HG02981 (cell line): ENCODE results near the gene FYB1.

ENCODE experiments used
- ATAC-seq: cut with Tn5 transposase; IDR thresholded peaks from one replicate; pipeline ENCODE4 v1.9.1; 2021; ENCODE audit warnings: mild to moderate bottlenecking, moderate library complexity; ENCODE audit not compliant: unreplicated experiment

The FYB1 gene

GRCh38 chr5:39131210-39132127 is 87.9 kb downstream of the FYB1 start:
- ATAC-seq = no peak

GRCh38 chr5:39130716-39131115 is 88.6 kb downstream of the FYB1 start:
- no peak for ATAC-seq

- ATAC-seq = no peak
These were observed 97.4 kb downstream of the FYB1 start for GRCh38 chr5:39121922-39122321.

DNA sequence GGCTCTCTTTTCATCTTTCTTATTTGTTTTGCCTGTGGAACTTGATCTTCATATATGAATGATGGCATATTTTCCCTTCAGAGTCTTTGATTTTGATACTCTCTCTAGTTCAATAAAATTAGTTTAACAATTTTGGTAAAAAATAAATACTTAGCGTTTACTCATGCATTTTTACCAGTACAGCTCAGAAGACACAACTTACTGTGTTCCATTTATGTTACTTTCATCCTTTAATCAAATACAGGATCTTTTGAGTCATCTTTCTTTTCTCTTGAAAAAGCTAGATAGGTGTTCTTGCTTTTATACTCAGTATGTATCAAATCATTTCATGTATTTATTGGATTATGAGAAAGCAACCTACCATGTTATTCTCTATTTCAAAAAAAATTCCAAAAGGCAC is 98.0 kb downstream of the FYB1 start:
- no peak for ATAC-seq

DNA sequence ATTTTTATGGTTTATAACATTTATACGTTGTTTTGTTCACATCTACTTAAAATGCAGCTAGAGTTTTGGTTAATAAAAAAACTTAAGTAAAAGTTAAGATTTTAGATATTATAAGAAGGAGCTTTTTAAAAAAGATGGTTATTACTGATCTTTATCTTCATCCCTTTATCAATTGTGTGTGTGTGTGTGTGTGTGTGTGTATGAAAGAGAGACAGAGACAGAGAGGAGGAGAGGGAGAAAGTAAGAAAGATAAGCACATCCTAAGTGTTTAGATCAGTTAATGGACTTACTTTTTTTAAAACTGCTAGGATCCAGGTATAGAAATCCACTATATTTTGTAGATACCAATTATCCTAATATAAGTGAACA is 99.3 kb downstream of the FYB1 start:
- ATAC-seq = no peak

DNA sequence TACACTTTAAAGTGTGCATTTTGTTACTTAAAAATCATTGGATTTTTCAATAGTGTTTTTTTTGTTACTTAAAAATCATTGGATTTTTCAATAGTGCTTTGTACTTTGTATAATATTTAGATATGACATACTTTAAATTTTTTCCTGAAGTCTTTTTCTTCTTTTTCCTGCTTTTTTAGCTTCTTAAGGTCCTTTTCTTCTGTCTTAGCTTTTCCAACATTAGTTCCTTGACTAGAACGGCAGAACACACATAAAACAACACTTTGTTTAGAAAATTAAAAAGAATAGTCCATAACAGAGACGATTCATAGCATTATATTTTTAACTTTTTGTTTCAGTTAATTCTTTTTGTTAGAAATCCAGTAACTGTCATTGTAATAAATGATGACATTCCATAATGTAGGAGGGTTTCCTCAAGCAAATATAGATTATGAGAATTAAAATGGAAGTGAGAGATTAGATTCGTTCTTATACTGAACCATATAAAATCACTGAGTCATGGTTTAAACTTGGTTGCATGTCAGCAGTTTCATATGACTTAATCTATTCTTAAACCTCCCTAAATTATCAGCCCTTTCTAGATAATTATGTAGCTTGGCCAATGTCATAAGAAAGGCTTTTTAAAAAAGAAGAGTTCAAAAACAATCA is 99.8 kb downstream of the FYB1 start:
- ATAC-seq = no peak

DNA sequence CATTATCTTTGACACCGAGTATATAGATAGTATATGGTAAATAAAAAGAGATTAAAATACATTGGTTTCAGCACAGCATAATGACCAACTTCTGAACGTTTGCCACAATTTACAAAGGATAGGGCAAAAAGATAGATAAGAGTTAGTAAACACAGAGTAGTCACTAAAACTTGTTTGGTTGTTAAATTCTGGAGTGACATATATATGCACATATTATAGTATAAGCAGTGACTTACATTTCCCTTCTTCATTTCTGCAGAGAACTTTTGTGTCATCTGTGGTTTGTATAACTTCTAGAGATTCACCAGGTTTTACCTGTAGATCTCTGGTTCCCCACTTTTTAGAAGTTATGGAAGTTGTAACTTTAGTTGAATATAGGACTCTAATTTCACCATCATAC is 100.7 kb downstream of the FYB1 start:
- ATAC-seq = no peak

GRCh38 chr5:39117401-39117800 is 102.0 kb downstream of the FYB1 start:
- ATAC-seq = no peak

- ATAC-seq = no peak
These were observed 102.8 kb downstream of the FYB1 start for GRCh38 chr5:39116344-39117170.

DNA sequence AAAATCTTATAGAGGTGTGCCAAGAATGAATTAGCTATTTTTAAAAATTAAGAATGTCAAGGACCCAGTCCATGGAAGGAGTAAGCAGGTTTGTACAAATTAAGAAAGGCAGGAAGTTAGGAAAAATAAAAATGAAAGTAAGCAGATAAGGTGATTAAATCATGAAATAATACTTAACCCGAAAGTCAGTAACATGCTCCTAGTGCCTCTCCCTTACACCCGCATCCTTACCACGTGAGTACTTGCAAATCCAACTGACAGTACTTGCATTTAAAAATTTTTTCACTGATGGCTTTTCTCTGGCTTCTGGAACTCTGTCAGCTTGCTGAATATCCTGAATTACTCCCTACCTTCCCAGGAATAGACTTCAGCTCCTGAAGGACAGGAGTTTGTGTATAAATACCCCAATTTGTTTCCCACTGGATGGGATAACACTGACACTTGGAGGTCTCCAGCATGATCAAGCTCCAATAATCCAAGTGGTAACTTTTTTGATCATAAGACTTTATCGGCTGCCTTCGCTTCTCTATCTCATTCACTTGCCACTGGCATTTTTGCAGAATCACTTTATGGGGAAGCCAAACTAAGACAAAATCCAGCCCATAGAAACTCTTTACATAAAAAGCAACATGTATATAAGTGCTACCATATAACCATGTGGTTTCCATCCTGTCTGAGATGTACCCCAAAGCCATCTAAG is 103.6 kb downstream of the FYB1 start:
- ATAC-seq = no peak

GRCh38 chr5:39114155-39114554 is 105.2 kb downstream of the FYB1 start:
- ATAC-seq = no peak

DNA sequence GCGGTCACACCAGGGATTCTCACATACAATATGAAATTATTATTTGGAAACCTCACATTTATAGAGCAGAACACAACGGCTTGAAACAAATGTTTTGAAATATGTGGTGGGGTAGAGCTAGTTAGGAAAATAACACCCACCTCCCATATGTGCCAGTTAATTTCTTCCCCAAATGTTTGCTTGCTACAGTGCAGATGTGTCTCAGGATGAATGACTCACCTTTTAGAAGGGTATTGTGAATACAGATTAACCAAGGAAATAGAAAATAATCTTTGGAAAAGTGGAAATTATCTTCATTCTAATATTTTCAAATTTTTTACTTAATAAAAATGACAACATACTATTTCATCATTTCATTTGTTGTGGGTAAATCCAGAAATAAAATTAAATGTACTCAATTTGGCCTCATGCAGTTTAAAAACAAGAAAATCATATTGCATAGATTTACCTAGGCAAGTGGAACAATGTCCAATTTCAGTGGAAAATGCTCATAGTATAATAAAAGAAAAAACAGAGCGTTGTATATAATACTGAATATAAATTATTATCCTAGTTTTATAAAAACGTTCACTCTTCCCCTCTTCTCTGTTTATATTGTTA is 105.9 kb downstream of the FYB1 start:
- ATAC-seq = no peak

DNA sequence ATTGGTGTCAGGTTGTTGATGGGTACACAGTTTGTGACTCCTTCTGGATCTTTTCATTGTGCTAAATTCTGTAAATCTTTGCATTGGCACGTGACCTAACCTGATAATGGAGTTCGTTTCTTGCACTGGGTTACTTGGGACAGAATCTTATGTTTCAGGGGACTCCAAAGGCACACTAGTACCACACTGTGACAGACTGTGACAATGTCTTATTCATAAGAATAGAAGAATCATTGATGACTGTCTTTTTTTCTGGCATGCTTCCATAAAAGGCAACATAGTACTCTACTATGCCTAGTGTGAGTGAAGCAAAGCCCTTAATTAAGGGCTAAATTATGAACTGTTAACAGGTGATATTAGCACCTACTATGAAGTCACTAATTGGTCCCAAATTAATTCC is 109.8 kb downstream of the FYB1 start:
- no peak for ATAC-seq

DNA sequence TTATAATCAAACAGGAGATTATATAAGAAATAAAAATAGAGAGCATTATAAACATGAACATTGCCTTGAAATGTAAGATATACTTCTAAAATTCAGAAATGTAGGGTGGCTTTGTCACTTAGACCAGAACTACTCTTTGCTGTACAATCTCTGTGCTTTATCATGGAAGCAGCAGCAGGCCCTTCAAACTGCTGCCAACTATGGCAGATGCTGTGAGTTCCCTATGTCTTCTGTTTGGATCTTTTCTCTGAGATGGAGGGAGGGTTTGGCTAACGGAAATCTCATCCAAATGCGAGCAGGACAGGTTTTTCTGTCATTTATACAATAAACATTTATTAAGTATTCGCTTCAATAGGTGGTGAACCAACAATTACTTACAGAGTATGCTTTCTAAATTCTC is 110.4 kb downstream of the FYB1 start:
- ATAC-seq = no peak

GRCh38 chr5:39107350-39107749 is 112.0 kb downstream of the FYB1 start:
- no peak for ATAC-seq

DNA sequence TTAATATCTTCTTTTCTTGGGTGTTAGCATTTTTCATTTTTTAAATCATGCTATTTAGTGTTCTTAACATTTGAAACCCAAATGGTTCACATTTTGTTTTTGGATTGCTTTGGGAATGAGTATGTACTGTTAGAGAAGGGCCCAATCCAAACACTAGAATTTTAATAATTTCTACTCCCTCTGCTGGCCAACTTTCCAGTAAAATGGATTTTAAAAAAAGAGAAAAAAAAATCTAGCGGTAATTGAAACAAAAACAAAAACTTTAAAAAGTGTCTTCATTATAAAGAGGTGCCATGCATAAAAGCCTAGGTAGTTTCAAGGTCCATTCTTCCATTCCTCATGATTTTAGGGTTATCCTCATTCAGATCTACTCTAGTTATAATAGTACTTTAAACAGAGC is 113.0 kb downstream of the FYB1 start:
- no peak for ATAC-seq

DNA sequence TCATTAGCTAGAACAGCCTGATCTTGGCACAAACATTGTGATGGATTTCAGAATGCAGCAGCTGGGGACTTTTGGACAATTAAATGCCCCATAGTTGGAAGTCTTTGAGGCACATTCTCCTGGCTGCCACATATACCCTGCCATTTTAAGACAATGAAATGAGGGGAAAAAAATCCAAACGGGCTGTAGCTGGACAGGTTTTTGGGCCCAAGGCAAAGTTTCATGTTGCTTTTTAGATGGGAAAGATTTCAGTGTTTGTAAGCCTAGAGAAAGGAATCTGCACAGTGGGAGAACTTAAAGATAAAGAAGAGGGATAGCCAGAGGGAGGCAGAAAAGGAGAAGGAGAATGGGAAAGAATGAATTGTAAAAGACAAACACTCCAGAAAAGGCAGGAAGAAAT is 115.1 kb downstream of the FYB1 start:
- ATAC-seq = no peak

DNA sequence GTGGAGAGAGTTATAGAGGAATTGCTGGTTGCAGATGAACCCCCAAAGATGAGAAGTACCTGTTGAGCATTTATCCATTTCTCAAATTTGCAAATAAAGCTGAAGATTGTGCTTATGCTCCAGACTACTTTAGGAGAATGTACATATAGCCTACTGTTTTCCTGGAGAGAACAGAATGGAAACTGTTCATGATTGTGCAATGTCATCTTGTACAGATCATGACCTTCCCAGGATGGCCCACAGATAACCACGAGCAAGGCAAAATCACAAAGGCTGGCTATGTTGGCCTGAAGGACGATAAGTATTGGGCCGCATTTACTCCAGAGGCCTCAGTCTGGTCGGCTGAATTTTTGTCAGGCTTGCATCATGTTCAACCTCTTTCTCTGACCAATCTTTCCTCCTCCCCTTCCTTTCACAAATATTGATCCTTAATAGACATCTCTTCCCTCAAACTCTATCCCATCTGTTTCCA is 116.6 kb downstream of the FYB1 start:
- no peak for ATAC-seq

- no peak for ATAC-seq
These were observed 118.4 kb downstream of the FYB1 start for GRCh38 chr5:39100851-39101396.

- ATAC-seq = no peak
These were observed 119.0 kb downstream of the FYB1 start for GRCh38 chr5:39100301-39100850.
